ENCODE data around the gene MLH1. TPM values are rescaled to one million over a fixed set of nuclear protein-coding genes. Genes with fewer than 3 reads are reported as not detected.

MLH1 gene
- total and polyA plus RNA-seq, 2 of the 8 experiments (the other 6 are each of a cell fraction or from before 2014, with no cell fraction given), result 36.4 to 47.3 TPM

GRCh38 chr3:36988356-36988755, 5.0 kb upstream of the MLH1 start (continued):
- TF ChIP-seq CTCF (IDR thresholded peaks at IDR 0.05; ENCODE audit: control extremely low read depth in 1 of 3, insufficient read depth in 1 of 3, low read depth in 1 of 3, low read length in 3 of 3), result no peak

Measured in H1 (cell line).